OCI-LY7 (cell line): ENCODE results near the gene JOSD1. TPM values are rescaled to one million over a fixed set of nuclear protein-coding genes. Genes with fewer than 3 reads are reported as not detected.

Experiments
- small RNA-seq: library from RNA; depleted of rRNA; stranded (forward); fragments of <200 nt; gene quantifications from one replicate; pipeline ENCODE3, GENCODE V24; 2014
- total RNA-seq, 2 experiments: library from RNA; depleted of rRNA in 1 of 2; stranded (reverse); fragments of >200 nt in 1 of 2; shearing (Covaris generic) in 1 of 2; gene quantifications; 2 replicates each; pipeline ENCODE4 v1.2.3, GENCODE V29; 2014 to 2022

JOSD1 gene
- total RNA-seq, 2 experiments from 2014 or later, result 50.4 to 56.3 TPM

Small RNAs within 50 kb of the gene (small RNA-seq; reads per million reads assigned to genes)
- gene AL021707.8, result not detected

Other genes starting within 250 kb of the JOSD1 start
- not detected in 2 replicates for gene KCNJ4, start 245.7 kb downstream of the JOSD1 start, total RNA-seq (2014; rRNA removed; shearing (Covaris generic))
- not detected in 2 replicates for gene KCNJ4, start 245.7 kb downstream of the JOSD1 start, total RNA-seq (2022)
- gene KDELR3, start 232.8 kb downstream of the JOSD1 start, total RNA-seq (2014; rRNA removed; shearing (Covaris generic)), result not detected in 2 replicates
- gene KDELR3, start 232.8 kb downstream of the JOSD1 start, total RNA-seq (2022), result not detected in 2 replicates
- gene DDX17, start 194.6 kb downstream of the JOSD1 start, total RNA-seq (2014; rRNA removed; shearing (Covaris generic)), result 626 and 667 TPM in 2 replicates
- 505 and 508 TPM in 2 replicates for gene DDX17, start 194.6 kb downstream of the JOSD1 start, total RNA-seq (2022)
- gene DMC1, start 130.8 kb downstream of the JOSD1 start, total RNA-seq (2014; rRNA removed; shearing (Covaris generic)), result 44.3 and 84.7 TPM in 2 replicates
- gene DMC1, start 130.8 kb downstream of the JOSD1 start, total RNA-seq (2022), result 40.6 and 60.8 TPM in 2 replicates
- gene FAM227A, start 44.6 kb downstream of the JOSD1 start, total RNA-seq (2014; rRNA removed; shearing (Covaris generic)), result 0.16 and 0.23 TPM in 2 replicates
- 0.57 and 0.72 TPM in 2 replicates for gene FAM227A, start 44.6 kb downstream of the JOSD1 start, total RNA-seq (2022)
- gene CBY1, start 44.3 kb downstream of the JOSD1 start, total RNA-seq (2014; rRNA removed; shearing (Covaris generic)), result 3.5 and 10.5 TPM in 2 replicates
- 12.8 and 15.1 TPM in 2 replicates for gene CBY1, start 44.3 kb downstream of the JOSD1 start, total RNA-seq (2022)
- 51.8 and 61.7 TPM in 2 replicates for gene TOMM22, start 19.0 kb downstream of the JOSD1 start, total RNA-seq (2014; rRNA removed; shearing (Covaris generic))
- gene TOMM22, start 19.0 kb downstream of the JOSD1 start, total RNA-seq (2022), result 99.6 and 114 TPM in 2 replicates
- gene GTPBP1, start 5.0 kb upstream of the JOSD1 start, total RNA-seq (2014; rRNA removed; shearing (Covaris generic)), result 46.1 and 51.1 TPM in 2 replicates
- 95.0 and 97.5 TPM in 2 replicates for gene GTPBP1, start 5.0 kb upstream of the JOSD1 start, total RNA-seq (2022)
- gene SUN2, start 55.1 kb upstream of the JOSD1 start, total RNA-seq (2014; rRNA removed; shearing (Covaris generic)), result 59.1 and 67.6 TPM in 2 replicates
- gene SUN2, start 55.1 kb upstream of the JOSD1 start, total RNA-seq (2022), result 80.2 and 95.7 TPM in 2 replicates
- gene DNAL4, start 93.2 kb upstream of the JOSD1 start, total RNA-seq (2014; rRNA removed; shearing (Covaris generic)), result 6.8 and 7.1 TPM in 2 replicates
- 6.4 and 6.6 TPM in 2 replicates for gene DNAL4, start 93.2 kb upstream of the JOSD1 start, total RNA-seq (2022)
- gene NPTXR, start 143.1 kb upstream of the JOSD1 start, total RNA-seq (2014; rRNA removed; shearing (Covaris generic)), result not detected in 2 replicates
- gene NPTXR, start 143.1 kb upstream of the JOSD1 start, total RNA-seq (2022), result 0.08 and 0.11 TPM in 2 replicates
- gene CBX6, start 171.3 kb upstream of the JOSD1 start, total RNA-seq (2014; rRNA removed; shearing (Covaris generic)), result 41.9 and 45.2 TPM in 2 replicates
- 62.2 and 67.2 TPM in 2 replicates for gene CBX6, start 171.3 kb upstream of the JOSD1 start, total RNA-seq (2022)